Measurements from ENCODE around the gene SLC26A6. TPM values are rescaled to one million over a fixed set of nuclear protein-coding genes. Genes with fewer than 3 reads are reported as not detected.

The SLC26A6 gene
- polyA plus RNA-seq, 1 donor from 2014 or later = 23.6 TPM

GRCh38 chr3:48631516-48632448 is 3.5 kb downstream of the SLC26A6 start:
- no peak overlapping the region for H3K9ac ChIP-seq (ENCODE audit: low read length)
- no peaks in the 10 kb centered on the region for H3F3A ChIP-seq (ENCODE audit: insufficient read depth, low read length, poor library complexity, severe bottlenecking)
- no peaks in the 10 kb centered on the region for H3K9me3 ChIP-seq (ENCODE audit: low read length)
- no peaks in the 10 kb centered on the region for H3K79me2 ChIP-seq (replicated peaks; ENCODE audit: insufficient read depth, low read length)
- no peak overlapping the region for H3K4me3 ChIP-seq (ENCODE audit: low read length)
- no peaks in the 10 kb centered on the region for H3K9me2 ChIP-seq (ENCODE audit: insufficient read depth, low read length)
- H3K4me2 ChIP-seq (ENCODE audit: low read length) = no peak overlapping the region
- no peak overlapping the region for H3K27ac ChIP-seq (ENCODE audit: low read length)
- no peak overlapping the region for H2AFZ ChIP-seq (ENCODE audit: low read depth, low read length)
- no peaks in the 10 kb centered on the region for H3K36me3 ChIP-seq (ENCODE audit: insufficient read depth, low read length)
- H4K20me1 ChIP-seq (ENCODE audit: insufficient read depth) = peaks cover 9% of the 10 kb centered on the region
- no peak for TF ChIP-seq EP300 (conservative IDR thresholded peaks at IDR 0.05; ENCODE audit: poor library complexity, severe bottlenecking)
- TF ChIP-seq, protein P1, sequence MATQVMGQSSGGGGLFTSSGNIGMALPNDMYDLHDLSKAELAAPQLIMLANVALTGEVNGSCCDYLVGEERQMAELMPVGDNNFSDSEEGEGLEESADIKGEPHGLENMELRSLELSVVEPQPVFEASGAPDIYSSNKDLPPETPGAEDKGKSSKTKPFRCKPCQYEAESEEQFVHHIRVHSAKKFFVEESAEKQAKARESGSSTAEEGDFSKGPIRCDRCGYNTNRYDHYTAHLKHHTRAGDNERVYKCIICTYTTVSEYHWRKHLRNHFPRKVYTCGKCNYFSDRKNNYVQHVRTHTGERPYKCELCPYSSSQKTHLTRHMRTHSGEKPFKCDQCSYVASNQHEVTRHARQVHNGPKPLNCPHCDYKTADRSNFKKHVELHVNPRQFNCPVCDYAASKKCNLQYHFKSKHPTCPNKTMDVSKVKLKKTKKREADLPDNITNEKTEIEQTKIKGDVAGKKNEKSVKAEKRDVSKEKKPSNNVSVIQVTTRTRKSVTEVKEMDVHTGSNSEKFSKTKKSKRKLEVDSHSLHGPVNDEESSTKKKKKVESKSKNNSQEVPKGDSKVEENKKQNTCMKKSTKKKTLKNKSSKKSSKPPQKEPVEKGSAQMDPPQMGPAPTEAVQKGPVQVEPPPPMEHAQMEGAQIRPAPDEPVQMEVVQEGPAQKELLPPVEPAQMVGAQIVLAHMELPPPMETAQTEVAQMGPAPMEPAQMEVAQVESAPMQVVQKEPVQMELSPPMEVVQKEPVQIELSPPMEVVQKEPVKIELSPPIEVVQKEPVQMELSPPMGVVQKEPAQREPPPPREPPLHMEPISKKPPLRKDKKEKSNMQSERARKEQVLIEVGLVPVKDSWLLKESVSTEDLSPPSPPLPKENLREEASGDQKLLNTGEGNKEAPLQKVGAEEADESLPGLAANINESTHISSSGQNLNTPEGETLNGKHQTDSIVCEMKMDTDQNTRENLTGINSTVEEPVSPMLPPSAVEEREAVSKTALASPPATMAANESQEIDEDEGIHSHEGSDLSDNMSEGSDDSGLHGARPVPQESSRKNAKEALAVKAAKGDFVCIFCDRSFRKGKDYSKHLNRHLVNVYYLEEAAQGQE (IDR thresholded peaks at IDR 0.05; ENCODE audit: borderline replicate concordance) = no peak
- no peak for TF ChIP-seq MXI1 (conservative IDR thresholded peaks at IDR 0.05; ENCODE audit: poor library complexity, severe bottlenecking)
- no peak for TF ChIP-seq EZH2 (IDR thresholded peaks at IDR 0.05; ENCODE audit: borderline replicate concordance, insufficient read depth, low read length, poor library complexity, severe bottlenecking)
- H3K27me3 ChIP-seq (ENCODE audit: insufficient read depth, low read depth, low read length) = no peaks in the 10 kb centered on the region

- TF ChIP-seq RAD21 (conservative IDR thresholded peaks at IDR 0.05) (no peak), POLR2AphosphoS5 (IDR thresholded peaks at IDR 0.05) (no peak)
- TF ChIP-seq, protein P1 (IDR thresholded peaks at IDR 0.05; ENCODE audit: borderline replicate concordance) = no peak
- Histone ChIP-seq H3F3A (ENCODE audit: insufficient read depth, low read length, poor library complexity, severe bottlenecking) (no peaks in the 10 kb centered on the region), H3K4me2 (ENCODE audit: low read length) (no peak overlapping the region), H2AFZ (ENCODE audit: low read depth, low read length) (no peak overlapping the region), H4K20me1 (ENCODE audit: insufficient read depth) (peaks cover under 1% of the 10 kb centered on the region), H3K36me3 (ENCODE audit: insufficient read depth, low read length) (no peaks in the 10 kb centered on the region), H3K9me3 (ENCODE audit: low read length) (no peaks in the 10 kb centered on the region), H3K27ac (ENCODE audit: low read length) (no peak overlapping the region), H3K79me2 (replicated peaks; ENCODE audit: insufficient read depth, low read length) (no peaks in the 10 kb centered on the region), H3K9ac (ENCODE audit: low read length) (no peak overlapping the region), H3K4me3 (ENCODE audit: low read length) (no peak overlapping the region), H3K27me3 (ENCODE audit: insufficient read depth, low read depth, low read length) (no peaks in the 10 kb centered on the region), H3K9me2 (ENCODE audit: insufficient read depth, low read length) (no peaks in the 10 kb centered on the region)
Observed at GRCh38 chr3:48630833-48631232, 4.4 kb downstream of the SLC26A6 start.
